Loucy (cell line): ENCODE results near the gene TTLL9.

Source experiments
- EZH2phosphoT487 ChIP-seq: fragments of 200-600 bp; IDR thresholded peaks from 2 replicates; pipeline ENCODE4 v1.6.1; 2018; ENCODE audit warnings: antibody characterized with exemption, mild to moderate bottlenecking, moderate library complexity, borderline replicate concordance
- TF ChIP-seq, protein P1 (sequence below): fragments of 200-600 bp; sonication (generic); conservative IDR thresholded peaks from 2 replicates; pipeline ENCODE4 v1.5.1; 2014; ENCODE audit warnings: mild to moderate bottlenecking, antibody characterized with exemption, low read length

DNA sequence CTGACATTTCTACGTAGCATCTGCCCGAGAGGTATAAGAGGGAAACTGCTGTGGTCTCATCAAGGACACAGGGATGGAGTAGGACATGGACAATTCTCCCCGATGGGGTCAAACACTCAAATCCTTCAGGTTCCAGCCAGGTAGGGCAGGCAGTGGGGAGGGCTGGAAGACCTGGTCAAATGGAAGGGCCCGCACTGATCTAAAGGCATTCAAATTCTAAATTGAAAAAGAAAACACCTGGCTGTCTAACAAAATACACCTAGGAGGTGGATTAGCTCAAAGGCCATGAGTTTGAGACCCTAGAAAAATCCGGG lies 8.3 kb upstream of the TTLL9 start:
- TF ChIP-seq, protein P1, sequence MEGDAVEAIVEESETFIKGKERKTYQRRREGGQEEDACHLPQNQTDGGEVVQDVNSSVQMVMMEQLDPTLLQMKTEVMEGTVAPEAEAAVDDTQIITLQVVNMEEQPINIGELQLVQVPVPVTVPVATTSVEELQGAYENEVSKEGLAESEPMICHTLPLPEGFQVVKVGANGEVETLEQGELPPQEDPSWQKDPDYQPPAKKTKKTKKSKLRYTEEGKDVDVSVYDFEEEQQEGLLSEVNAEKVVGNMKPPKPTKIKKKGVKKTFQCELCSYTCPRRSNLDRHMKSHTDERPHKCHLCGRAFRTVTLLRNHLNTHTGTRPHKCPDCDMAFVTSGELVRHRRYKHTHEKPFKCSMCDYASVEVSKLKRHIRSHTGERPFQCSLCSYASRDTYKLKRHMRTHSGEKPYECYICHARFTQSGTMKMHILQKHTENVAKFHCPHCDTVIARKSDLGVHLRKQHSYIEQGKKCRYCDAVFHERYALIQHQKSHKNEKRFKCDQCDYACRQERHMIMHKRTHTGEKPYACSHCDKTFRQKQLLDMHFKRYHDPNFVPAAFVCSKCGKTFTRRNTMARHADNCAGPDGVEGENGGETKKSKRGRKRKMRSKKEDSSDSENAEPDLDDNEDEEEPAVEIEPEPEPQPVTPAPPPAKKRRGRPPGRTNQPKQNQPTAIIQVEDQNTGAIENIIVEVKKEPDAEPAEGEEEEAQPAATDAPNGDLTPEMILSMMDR, result no peak
- TF ChIP-seq EZH2phosphoT487, result no peak
